AG09309 (cell line): ENCODE measurements around the gene CHST14.

ENCODE experiments used
- DNase-seq: peaks from one replicate; pipeline ENCODE4 v3.0.0-alpha.2; 2010; ENCODE audit warnings: low read depth
- H3K4me3 ChIP-seq: 2 replicates; pipeline ENCODE4 v1.5.1; 2011; ENCODE audit warnings: mild to moderate bottlenecking, low read depth, low read length, moderate library complexity; ENCODE audit not compliant: control insufficient read depth
- CTCF ChIP-seq: IDR thresholded peaks from 2 replicates; pipeline ENCODE4 v1.5.1; 2011; ENCODE audit warnings: mild to moderate bottlenecking, low read depth, low read length, inconsistent platforms; ENCODE audit not compliant: insufficient read depth, control insufficient read depth; ENCODE audit errors: missing control alignments

Gene CHST14

DNA sequence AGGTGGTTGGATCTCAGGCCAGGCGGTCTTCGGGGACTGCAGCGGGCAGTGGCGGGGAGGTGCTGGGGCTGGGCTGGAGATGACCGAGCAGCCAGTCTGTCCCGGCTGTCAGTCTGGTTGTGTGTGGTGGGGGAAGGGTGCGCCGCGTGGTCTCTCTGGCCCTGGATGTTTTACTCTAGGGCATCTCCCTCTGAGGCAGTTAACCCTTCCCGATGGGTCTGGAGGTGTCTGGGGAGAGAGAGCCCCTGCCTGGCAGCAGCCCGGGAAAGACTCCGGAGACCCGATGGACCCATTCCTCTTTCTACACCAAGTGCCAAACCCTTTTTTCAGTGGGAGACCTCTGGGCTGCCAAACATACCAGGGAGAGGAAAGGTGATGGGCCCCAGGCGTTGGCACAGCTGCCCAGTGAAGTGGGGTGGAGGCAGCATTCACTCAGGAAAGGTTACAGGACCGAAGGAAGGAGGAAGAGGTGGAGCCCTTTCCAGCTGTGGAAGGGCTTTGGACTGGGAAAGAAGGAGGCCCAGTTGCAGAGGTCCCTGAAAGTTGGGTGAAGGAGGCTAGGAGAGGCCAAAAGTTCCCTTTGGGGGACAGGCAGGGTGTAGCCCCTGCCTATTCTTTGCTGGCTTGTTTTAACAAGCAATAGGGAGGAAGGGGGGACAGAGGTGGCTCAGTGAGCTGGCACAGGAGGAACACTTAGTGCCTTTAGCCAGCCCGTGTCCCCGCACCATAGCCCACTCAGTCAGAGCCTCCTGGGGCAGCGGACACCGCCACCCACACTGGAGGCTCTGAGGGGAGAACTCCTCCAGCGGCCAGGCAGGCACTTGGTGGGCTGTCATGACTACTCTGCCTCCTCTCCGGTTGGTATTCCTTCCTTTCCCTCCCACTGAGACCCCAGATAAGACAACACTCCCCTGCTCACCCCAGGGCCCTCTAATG is 32.8 kb upstream of the CHST14 start:
- DNase-seq = no peak
- TF ChIP-seq CTCF = no peak
- H3K4me3 ChIP-seq = no peak overlapping the region

DNA sequence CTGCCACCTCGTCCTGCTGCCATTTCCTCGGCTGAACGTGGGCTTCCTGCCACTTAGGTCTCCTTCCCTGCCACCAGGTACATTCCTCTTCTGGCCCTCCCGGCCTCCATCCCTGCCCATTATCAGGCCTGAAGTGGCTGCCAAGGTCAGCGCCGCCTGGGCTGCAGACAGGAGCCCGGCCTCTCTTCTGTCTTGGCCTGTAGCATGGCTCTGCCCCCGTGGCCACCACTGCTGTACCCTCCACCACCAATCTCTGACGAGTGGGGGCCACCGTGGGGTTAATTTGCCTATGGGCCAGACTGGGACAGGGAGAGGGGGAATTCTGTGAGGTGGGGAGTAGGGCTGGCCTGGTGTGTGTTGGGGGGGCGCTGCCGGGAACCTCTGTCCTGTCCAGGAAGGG is 32.1 kb upstream of the CHST14 start:
- no peak for DNase-seq
- H3K4me3 ChIP-seq = no peak overlapping the region
- TF ChIP-seq CTCF = no peak

DNA sequence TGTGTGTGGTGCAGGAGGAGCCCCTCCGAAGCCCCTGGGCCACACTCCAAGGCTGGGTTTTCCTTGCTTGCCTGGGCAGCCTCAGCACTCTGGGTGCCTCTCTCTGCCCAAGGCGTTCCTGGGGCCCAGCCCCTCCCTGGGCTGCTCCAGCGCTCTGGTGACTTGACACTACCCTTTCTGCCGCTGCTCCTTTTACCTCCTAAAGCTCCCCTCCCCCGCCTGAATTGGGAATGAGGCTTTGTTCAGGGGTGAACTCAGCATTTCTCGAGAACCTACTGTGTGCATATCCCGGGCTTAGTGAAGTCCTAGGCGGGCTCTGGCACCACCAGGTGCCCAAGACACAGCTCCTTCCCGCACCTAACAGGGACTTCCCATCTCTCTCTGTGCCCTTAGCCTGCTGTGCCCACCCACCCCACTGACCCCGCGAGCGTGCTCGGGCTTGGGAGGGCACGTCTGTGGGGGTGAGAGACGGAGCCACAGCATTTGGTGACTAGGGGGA is 31.3 kb upstream of the CHST14 start:
- no peak for DNase-seq
- no peak for TF ChIP-seq CTCF
- H3K4me3 ChIP-seq = peak overlapping the region; percentile 74

DNA sequence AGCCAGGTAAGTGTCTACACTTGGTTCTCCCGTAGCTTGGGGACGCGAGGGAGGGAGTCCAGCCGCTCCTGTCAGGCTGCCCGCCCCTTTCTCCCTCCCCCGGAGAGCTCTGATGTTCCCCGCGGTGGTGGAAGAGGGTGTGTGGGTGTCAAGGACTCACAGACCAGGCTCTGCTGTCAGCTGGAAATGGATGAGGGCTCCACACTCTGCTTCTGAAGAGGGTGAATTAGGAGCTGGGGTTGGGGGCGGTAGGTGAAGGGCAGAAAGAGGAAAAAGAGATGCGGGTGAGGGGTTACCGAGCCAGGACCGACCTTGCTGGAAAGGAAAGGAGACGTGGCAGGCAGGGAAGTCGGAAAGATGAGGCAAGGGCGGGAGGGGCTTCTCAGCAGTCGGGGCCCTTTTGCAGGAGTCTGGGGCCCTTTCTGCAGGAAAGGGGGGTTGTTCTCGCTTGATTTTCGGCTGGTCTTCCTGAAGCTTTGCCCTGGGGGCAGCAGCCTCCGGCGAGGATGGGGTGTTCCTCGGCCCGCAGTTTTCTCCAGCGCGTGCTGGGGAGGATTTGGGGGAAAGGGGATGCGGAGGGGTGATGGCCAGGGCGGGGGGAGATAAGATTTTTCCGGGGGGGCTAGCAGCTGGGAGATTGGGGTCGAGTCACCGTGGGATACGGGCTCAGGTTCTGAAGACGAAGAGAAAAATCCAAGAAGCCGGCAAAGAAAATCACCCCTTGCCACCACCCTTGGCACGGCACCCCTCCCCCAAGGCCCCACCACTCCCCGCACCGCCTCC is 30.6 kb upstream of the CHST14 start:
- peak overlapping the region; percentile 74 for H3K4me3 ChIP-seq
- no peak for TF ChIP-seq CTCF
- DNase-seq = no peak

- no peak for TF ChIP-seq CTCF
- peak within 1 kb of the TSS; percentile 74 for H3K4me3 ChIP-seq
- peak; percentile 67 for DNase-seq
These were observed 29.8 kb upstream of the CHST14 start, which contains the start of gene BAHD1 for GRCh38 chr15:40440743-40441564. BAHD1 (plus strand) TSS chr15:40440953; CDS start chr15:40458465, 17,512 bp downstream.
